C4-2B (cell line): ENCODE measurements around the gene RLBP1.

ENCODE experiments used
- H3K27ac ChIP-seq: fragments of 450-650 bp; 2 replicates; pipeline ENCODE4 v1.5.1; 2017
- ZFX ChIP-seq: fragments of 450-650 bp; IDR thresholded peaks from 2 replicates; pipeline ENCODE4 v1.6.1; 2017
- TF ChIP-seq, protein P1 (sequence below): fragments of 450-650 bp; conservative IDR thresholded peaks from 2 replicates; pipeline ENCODE4 v1.5.1; 2017; ENCODE audit warnings: mild to moderate bottlenecking

RLBP1 gene

DNA sequence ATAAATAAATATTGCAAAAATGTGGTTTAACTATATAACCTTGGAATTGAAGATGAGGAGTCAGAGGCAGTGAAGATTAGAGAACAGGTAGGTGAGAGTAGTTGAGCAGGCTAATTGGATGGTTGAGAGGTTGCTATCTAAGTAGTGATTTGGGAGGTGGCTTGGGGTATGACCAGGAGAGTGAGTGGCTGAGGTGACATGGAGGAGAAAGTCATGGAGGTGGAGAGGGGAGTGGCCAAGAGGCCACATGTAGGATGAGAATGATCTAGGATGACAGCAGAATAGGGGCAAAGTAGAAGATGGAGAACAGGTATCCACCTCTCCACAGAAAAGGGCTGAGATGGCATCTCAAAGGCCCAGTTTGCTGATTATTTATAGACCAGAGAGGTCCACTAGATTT is 10.5 kb upstream of the RLBP1 start:
- no peak overlapping the region for H3K27ac ChIP-seq
- TF ChIP-seq, protein P1, sequence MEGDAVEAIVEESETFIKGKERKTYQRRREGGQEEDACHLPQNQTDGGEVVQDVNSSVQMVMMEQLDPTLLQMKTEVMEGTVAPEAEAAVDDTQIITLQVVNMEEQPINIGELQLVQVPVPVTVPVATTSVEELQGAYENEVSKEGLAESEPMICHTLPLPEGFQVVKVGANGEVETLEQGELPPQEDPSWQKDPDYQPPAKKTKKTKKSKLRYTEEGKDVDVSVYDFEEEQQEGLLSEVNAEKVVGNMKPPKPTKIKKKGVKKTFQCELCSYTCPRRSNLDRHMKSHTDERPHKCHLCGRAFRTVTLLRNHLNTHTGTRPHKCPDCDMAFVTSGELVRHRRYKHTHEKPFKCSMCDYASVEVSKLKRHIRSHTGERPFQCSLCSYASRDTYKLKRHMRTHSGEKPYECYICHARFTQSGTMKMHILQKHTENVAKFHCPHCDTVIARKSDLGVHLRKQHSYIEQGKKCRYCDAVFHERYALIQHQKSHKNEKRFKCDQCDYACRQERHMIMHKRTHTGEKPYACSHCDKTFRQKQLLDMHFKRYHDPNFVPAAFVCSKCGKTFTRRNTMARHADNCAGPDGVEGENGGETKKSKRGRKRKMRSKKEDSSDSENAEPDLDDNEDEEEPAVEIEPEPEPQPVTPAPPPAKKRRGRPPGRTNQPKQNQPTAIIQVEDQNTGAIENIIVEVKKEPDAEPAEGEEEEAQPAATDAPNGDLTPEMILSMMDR, result no peak
- TF ChIP-seq ZFX, result no peak

DNA sequence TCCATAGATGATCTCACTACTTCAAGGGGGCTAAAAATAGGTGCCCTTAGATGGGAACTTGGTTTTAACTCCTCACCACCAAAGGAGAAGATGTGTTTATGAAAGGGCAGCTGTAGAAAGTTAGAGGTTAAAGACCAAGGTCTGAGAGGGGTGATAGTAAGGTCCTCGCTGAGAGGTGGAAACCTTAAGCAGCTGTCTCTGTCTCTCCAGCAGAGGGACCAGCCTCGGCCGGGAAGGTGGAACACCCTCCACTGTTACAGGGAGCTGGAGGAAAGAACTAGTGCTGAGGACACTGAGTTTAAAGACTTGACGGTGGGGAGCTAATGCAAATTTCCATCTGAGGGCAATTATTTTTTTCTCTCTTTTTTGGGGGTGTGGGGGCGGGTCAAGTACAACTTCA is 8.9 kb upstream of the RLBP1 start:
- TF ChIP-seq, protein P1, result no peak
- TF ChIP-seq ZFX, result no peak
- no peak overlapping the region for H3K27ac ChIP-seq

DNA sequence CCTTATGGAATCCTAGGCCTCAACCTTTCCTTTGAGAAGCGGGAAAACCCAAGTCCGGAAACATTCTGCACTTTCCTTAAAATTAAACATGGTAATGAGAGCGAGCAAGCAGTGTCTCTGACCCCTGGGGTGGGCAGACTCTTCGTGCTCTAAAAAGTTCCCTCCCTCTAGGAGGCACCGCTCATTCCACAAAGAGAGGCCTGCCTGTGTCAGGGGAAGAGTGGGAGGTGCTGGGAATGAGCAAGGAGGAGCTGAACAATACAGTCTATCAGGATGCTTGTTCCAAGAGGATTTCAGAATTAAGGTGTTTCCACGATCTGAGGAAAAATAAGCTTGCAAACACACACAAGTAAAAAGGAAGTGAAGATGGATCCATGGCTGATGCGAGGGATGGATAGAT is 6.0 kb upstream of the RLBP1 start:
- no peak overlapping the region for H3K27ac ChIP-seq
- TF ChIP-seq, protein P1, result no peak
- no peak for TF ChIP-seq ZFX

DNA sequence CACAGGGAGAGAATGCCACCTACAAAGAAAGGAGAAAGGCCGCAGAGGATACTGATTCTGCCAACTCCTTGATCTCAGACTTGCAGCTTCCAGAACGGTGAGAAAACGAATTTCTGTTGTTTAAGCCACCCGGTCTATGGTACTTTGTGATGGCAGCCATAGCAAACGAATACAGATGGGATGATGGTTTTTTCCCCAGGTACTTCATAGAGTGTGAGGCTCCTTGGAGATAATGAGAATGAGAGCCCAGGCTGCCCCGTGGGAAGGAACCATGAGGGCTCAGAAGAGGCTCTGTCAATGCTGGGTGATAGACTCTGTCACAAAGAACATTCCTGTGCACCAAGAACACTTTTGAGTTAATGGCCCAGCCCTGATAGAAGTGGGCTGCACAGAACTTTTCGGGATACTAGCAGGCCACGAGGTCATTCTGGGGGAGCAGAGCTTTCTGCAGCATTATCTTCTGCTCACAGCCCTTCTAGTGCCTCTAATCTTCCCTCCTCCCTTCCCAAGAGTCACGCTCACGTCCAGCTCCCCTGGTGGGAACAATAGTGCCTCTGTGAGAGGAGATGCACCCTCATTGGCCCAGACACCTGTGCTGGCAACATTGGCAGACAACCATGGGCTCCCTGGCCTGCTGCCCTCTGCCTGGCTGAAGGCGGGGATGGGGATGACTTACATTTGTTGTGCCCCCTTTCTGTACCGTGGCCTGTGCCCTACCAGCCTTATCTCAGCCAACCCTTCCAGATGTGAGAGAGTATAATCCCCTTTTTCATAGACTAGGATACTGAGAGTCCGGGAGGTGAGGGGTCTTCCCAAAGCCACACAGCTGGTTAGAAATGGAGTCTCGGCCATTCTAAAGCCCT is 5.2 kb upstream of the RLBP1 start:
- no peak for TF ChIP-seq ZFX
- TF ChIP-seq, protein P1, result no peak
- H3K27ac ChIP-seq, result no peak overlapping the region

DNA sequence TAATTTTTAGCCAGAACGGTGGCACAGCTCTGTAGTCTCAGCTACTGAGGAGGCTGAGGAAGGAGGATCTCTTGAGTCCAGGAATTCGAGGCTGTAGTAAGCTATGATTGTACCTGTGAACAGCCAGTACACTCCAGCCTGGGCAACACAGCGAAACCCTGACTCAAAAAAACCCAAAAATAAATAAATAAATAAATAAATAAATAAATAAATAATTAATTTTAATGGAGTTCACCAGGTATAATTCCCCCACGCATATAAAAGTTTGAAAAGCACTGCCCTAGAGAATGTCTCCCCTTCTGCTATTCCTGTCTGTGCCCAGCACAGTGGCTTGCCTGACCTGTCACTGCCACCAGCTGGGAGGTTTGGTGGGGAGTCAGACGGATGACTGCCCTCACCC is 4.2 kb upstream of the RLBP1 start:
- TF ChIP-seq, protein P1, result no peak
- no peak for TF ChIP-seq ZFX
- no peak overlapping the region for H3K27ac ChIP-seq

DNA sequence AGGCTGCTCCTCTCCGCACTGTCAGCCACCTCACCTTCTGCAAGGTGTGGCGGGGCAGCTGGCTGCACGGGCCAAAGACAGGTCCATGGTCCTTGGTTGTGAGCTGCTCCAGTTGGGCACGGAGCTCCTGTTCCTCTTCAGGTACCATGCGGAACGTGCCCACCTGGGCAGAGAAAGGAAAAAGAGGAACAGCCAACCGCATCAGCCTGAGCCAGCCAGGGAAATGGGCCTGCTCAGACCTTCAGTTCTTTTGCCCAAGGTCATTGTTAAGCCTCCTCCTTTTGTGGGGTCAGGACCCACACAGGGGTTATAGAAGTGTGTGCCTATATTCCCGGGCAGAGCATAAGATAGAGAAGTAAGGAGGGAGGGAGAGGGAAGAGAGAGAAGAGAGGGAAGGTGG is 2.8 kb downstream of the RLBP1 start:
- no peak for TF ChIP-seq ZFX
- TF ChIP-seq, protein P1, result no peak
- H3K27ac ChIP-seq, result no peak overlapping the region

DNA sequence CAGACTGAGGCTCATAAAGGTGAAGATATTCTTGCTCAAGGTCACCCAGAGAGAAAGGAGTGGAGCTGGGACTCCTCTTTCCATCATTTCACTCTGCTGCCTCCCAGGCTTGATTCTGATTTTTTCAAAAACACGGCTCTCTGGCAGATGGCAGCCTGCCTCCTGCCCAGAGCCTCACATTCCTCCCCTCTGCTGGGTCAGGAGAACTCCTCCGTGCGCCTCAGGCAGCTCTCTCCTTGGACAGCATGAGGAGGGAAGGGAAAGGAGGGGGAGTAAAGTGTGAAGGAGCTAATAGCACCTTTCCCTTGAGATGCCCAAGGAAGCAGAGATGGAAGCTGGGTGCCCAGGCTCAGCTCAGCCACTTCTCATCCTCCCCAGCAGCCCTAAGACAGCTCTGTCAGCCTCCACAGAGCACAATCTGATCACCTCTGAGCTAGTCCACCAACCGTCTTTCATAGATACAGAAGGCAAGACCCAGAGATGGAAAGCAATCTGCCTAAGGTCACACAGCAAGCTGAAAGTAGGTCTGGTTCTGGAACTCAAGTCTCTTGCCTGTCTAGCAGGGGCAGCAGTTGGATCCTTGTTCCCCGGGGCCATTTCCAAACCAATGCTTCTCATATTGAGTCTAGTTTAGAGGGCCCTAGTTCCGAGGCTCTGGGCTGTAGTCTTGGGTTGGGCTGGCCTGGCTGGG is 3.5 kb downstream of the RLBP1 start:
- no peak for TF ChIP-seq ZFX
- TF ChIP-seq, protein P1, result no peak
- H3K27ac ChIP-seq, result no peak overlapping the region
